ENCODE data around the gene ARRDC3. TPM values are rescaled to one million over a fixed set of nuclear protein-coding genes. Genes with fewer than 3 reads are reported as not detected.

Gene ARRDC3
- total and polyA plus RNA-seq, 10 of the 15 experiments (the other 5 are each of a cell fraction or from before 2014, with no cell fraction given), result 2.3 to 14.0 (median 8.6) TPM

DNA sequence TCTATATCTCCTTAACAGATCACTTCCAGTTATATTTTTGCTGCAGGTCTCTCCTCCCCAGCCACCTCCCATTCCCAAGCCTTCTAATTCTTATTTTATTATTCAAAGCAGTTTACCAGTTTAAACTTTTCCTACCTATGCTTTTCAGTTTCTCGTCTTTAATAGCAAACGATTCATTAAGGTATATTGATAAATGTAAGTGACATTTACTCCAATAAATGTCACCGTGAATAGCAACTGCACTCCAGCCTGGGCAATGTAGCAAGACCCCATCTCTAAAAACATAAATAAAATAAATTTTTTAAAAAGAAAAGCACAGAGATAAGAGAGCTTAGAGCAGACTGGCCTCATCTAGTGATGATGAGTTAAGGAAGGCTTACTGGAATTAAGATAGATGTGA is 42.6 kb downstream of the ARRDC3 start:
- Histone ChIP-seq H3K36me3 (ENCODE audit: control insufficient read depth in 2 of 2, insufficient read depth in 2 of 2, low read length in 1 of 2) (no peaks in the 10 kb centered on the region), H3K79me2 (ENCODE audit: control insufficient read depth, insufficient read depth, low read length) (no peaks in the 10 kb centered on the region), H3K4me2 (ENCODE audit: control insufficient read depth, insufficient read depth) (no peak overlapping the region), H3K27ac (ENCODE audit: control insufficient read depth, insufficient read depth) (no peak overlapping the region), H3K9me3 (replicated peaks; ENCODE audit: control insufficient read depth, insufficient read depth, low read length) (no peaks in the 10 kb centered on the region), H3K27me3 (replicated peaks in 1 of 2; ENCODE audit: control insufficient read depth in 2 of 2, insufficient read depth in 2 of 2, low read length in 1 of 2) (no peaks in the 10 kb centered on the region; a peak in 1 of 4 replicates), H3K4me1 (ENCODE audit: control insufficient read depth, insufficient read depth, low read length) (no peaks in the 10 kb centered on the region), H2AFZ (ENCODE audit: control insufficient read depth, low read depth, low read length) (no peak overlapping the region), H3K4me3 (no peak overlapping the region), H4K20me1 (ENCODE audit: control insufficient read depth, insufficient read depth) (no peaks in the 10 kb centered on the region), H3K9ac (ENCODE audit: control insufficient read depth, insufficient read depth, low read length) (no peak overlapping the region)
- SMC1A ChIA-PET (ENCODE audit: uncharacterized antibody, unreplicated experiment), result interaction anchor here (1.5 kb wide), 1 partner anchor 117 kb away, joined by 4 read pairs; no protein-coding TSS in a partner anchor
- CTCF ChIA-PET, result interaction anchor here (0.8 kb wide), 1 partner anchor 60 kb away, joined by 3 read pairs; no protein-coding TSS in a partner anchor
- FAIRE-seq, result no peak
- TF ChIP-seq RUNX3 (IDR thresholded peaks at IDR 0.05; ENCODE audit: low read length), result no peak
- no peak for TF ChIP-seq YY1 (IDR thresholded peaks at IDR 0.05; ENCODE audit: low read depth, low read length)
- no peak for TF ChIP-seq ETV6 (conservative IDR thresholded peaks at IDR 0.05 in 1 of 2, IDR thresholded peaks at IDR 0.05 in 1 of 2; ENCODE audit: borderline replicate concordance in 1 of 2, low read depth in 1 of 2)
- no peak for TF ChIP-seq FOS (IDR thresholded peaks at IDR 0.05; ENCODE audit: borderline replicate concordance, extremely low read depth, insufficient read length)
- 78% methylated on average over 3 of the region's 3 CpGs for WGBS (ENCODE audit: insufficient coverage, insufficient replicate concordance, low lambda C conversion rate, missing lambda C conversion rate)
- no TSS peak for BruUV-seq (replicated peaks)
- RAD21 ChIA-PET (ENCODE audit: unreplicated experiment), result interaction anchor here (1.2 kb wide), 1 partner anchor 28 kb away, joined by 4 read pairs; no protein-coding TSS in a partner anchor
- ATAC-seq, result no peak
- DNase-seq (ENCODE audit: low read depth, low spot score), result no peak
- POLR2A ChIA-PET, result no interaction called here
- in situ Hi-C loops (cut with MboI), result no loop called here
- intact Hi-C loops (cut with micrococcal nuclease; ENCODE audit: unreplicated experiment), result no loop called here

DNA sequence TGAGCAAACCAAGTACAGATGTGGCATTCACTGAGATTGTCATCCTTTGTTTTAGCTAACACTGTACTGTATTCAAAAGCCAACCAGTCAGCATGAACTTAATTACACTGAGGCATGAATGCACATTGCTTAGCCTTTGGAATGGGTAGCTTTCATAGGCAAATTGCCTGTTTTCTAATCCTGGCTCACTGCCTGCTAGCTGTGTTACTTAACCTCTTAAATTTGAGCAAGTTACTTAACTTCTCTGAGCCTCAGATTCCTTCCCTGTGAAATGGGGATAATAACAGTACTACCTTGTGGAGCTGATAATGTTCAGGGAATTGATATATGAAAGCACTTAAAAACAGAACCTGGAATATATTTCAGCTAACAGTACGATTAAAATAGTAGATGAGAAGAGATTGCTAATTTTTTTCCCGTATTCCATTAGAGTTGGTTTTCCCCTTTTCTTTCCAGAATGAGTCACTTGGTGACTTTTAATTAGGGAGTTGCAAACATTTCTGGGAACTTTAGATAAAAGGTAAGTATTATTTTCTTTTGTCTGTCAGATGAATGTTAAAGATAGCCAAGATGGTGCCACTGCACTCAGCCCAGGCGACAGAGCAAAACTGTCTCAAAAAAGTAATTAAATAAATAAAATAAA is 43.9 kb downstream of the ARRDC3 start:
- POLR2A ChIA-PET, result no interaction called here
- TF ChIP-seq CHD1 (IDR thresholded peaks at IDR 0.05; ENCODE audit: low read depth, low read length) (no peak), EGR1 (IDR thresholded peaks at IDR 0.05; ENCODE audit: borderline replicate concordance in 1 of 2, low read depth in 2 of 2, low read length in 2 of 2) (no peak), CHD2 (IDR thresholded peaks at IDR 0.05; ENCODE audit: borderline replicate concordance, low read depth, low read length) (no peak), MXI1 (IDR thresholded peaks at IDR 0.05; ENCODE audit: low read depth, low read length) (no peak), MEF2B (IDR thresholded peaks at IDR 0.05; ENCODE audit: partially characterized antibody, poor library complexity, severe bottlenecking) (no peak), ATF7 (IDR thresholded peaks at IDR 0.05; ENCODE audit: low read depth) (no peak), TCF12 (IDR thresholded peaks at IDR 0.05; ENCODE audit: low read depth, low read length) (no peak), POU2F2 (IDR thresholded peaks at IDR 0.05; ENCODE audit: borderline replicate concordance, low read depth, low read length) (no peak), NFIC (IDR thresholded peaks at IDR 0.05; ENCODE audit: low read depth, low read length) (no peak), ZNF217 (IDR thresholded peaks at IDR 0.05) (no peak), ZNF384 (IDR thresholded peaks at IDR 0.05; ENCODE audit: borderline replicate concordance, low read depth, low read length) (no peak), CEBPB (IDR thresholded peaks at IDR 0.05; ENCODE audit: borderline replicate concordance in 1 of 2, low read depth in 2 of 2, low read length in 2 of 2) (no peak)

More for the DNA sequence above, 43.9 kb downstream of the ARRDC3 start:
- H3K4me3 ChIP-seq, result no peak overlapping the region
- no peak for ATAC-seq
- no peaks in the 10 kb centered on the region for H3K9me3 ChIP-seq (replicated peaks; ENCODE audit: control insufficient read depth, insufficient read depth, low read length)
- DNase-seq (ENCODE audit: low read depth, low spot score), result no peak
- H3K79me2 ChIP-seq (ENCODE audit: control insufficient read depth, insufficient read depth, low read length), result no peaks in the 10 kb centered on the region
- H3K27ac ChIP-seq (ENCODE audit: control insufficient read depth, insufficient read depth), result no peak overlapping the region
- CTCF ChIA-PET, result no interaction called here
- H3K9ac ChIP-seq (ENCODE audit: control insufficient read depth, insufficient read depth, low read length), result no peak overlapping the region
- no peaks in the 10 kb centered on the region; a peak in 1 of 4 replicates for H3K27me3 ChIP-seq (replicated peaks in 1 of 2; ENCODE audit: control insufficient read depth in 2 of 2, insufficient read depth in 2 of 2, low read length in 1 of 2)
- no peak overlapping the region for H3K4me2 ChIP-seq (ENCODE audit: control insufficient read depth, insufficient read depth)
- H2AFZ ChIP-seq (ENCODE audit: control insufficient read depth, low read depth, low read length), result no peak overlapping the region
- H3K4me1 ChIP-seq (ENCODE audit: control insufficient read depth, insufficient read depth, low read length), result no peaks in the 10 kb centered on the region
- in situ Hi-C loops (cut with MboI), result no loop called here
- SMC1A ChIA-PET (ENCODE audit: uncharacterized antibody, unreplicated experiment), result no interaction called here
- no peaks in the 10 kb centered on the region for H3K36me3 ChIP-seq (ENCODE audit: control insufficient read depth in 2 of 2, insufficient read depth in 2 of 2, low read length in 1 of 2)
- RAD21 ChIA-PET (ENCODE audit: unreplicated experiment), result no interaction called here
- H4K20me1 ChIP-seq (ENCODE audit: control insufficient read depth, insufficient read depth), result no peaks in the 10 kb centered on the region
- no TSS peak for BruUV-seq (replicated peaks)
- WGBS (ENCODE audit: insufficient coverage, insufficient replicate concordance, low lambda C conversion rate, missing lambda C conversion rate), result 15% methylated on average over 3 of the region's 3 CpGs
- intact Hi-C loops (cut with micrococcal nuclease; ENCODE audit: unreplicated experiment), result no loop called here
- FAIRE-seq, result no peak
